IMR-90 (cell line): ENCODE measurements around the gene ELMO1. TPM values are rescaled to one million over a fixed set of nuclear protein-coding genes. Genes with fewer than 3 reads are reported as not detected.

Source experiments
- ATAC-seq: fragments of 200-7000 bp; cut with Tn5 transposase; 2 replicates; pipeline ENCODE4 v1.9.1; 2020; ENCODE audit warnings: low read depth, mild to moderate bottlenecking, moderate library complexity
- BruUV-seq: library from RNA; stranded (reverse); fragments of 400-500 nt; replicated peaks from 2 replicates; lab custom pipeline; 2021; lab: Mats Ljungman, UMichigan
- CTCF ChIA-PET: fragments of 300-600 bp; formaldehyde crosslinking; extraction: SDS; loops from one replicate; lab custom pipeline; 2021; ENCODE audit warnings: antibody characterized with exemption; lab: Yijun Ruan, JAX
- POLR2A ChIA-PET: fragments of 300-600 bp; sonication (Branson Sonifier 250); formaldehyde crosslinking; loops from one replicate; lab custom pipeline; 2022; ENCODE audit warnings: antibody characterized with exemption; ENCODE audit not compliant: unreplicated experiment; lab: Charles Lee
- DNase-seq: peaks from one replicate; pipeline ENCODE4 v3.0.0; 2013
- H2AFZ ChIP-seq: replicated peaks from 2 replicates; pipeline ENCODE3; 2013; ENCODE audit warnings: low read length, mild to moderate bottlenecking; ENCODE audit not compliant: poor library complexity
- H2AK5ac ChIP-seq: 2 replicates; pipeline ENCODE4 v1.6.1; 2013; ENCODE audit warnings: low read depth, low read length, inconsistent platforms
- H2AK9ac ChIP-seq: replicated peaks from 2 replicates; pipeline ENCODE3; 2013; ENCODE audit warnings: mild to moderate bottlenecking, low read depth, low read length, moderate library complexity; ENCODE audit not compliant: poor library complexity
- H2BK120ac ChIP-seq: 2 replicates; pipeline ENCODE4 v1.6.1; 2013; ENCODE audit warnings: low read depth, low read length, inconsistent platforms
- H2BK15ac ChIP-seq: 3 replicates; pipeline ENCODE4 v1.6.1; 2013; ENCODE audit warnings: low read depth, low read length, inconsistent platforms
- H2BK20ac ChIP-seq: 2 replicates; pipeline ENCODE4 v1.6.1; 2013; ENCODE audit warnings: low read depth, mild to moderate bottlenecking, inconsistent platforms, low read length, moderate library complexity
- H2BK5ac ChIP-seq: 2 replicates; pipeline ENCODE4 v1.6.1; 2013; ENCODE audit warnings: mild to moderate bottlenecking, low read depth, low read length, inconsistent platforms; ENCODE audit not compliant: poor library complexity, severe bottlenecking
- H3K14ac ChIP-seq: replicated peaks from 2 replicates; pipeline ENCODE4 v1.6.1; 2013; ENCODE audit warnings: low read depth, low read length, inconsistent platforms
- H3K18ac ChIP-seq: 2 replicates; pipeline ENCODE4 v1.6.1; 2013; ENCODE audit warnings: low read depth, low read length, control low read depth
- H3K23ac ChIP-seq: 2 replicates; pipeline ENCODE4 v1.6.1; 2013; ENCODE audit warnings: low read depth, low read length, inconsistent platforms
- H3K27ac ChIP-seq: 2 replicates; pipeline ENCODE4 v1.5.1; 2013; ENCODE audit warnings: mild to moderate bottlenecking, control low read depth, low read length; ENCODE audit not compliant: insufficient read depth
- H3K27me3 ChIP-seq: 2 replicates; pipeline ENCODE4 v1.6.1; 2013; ENCODE audit warnings: low read length; ENCODE audit not compliant: control insufficient read depth, insufficient read depth
- H3K36me3 ChIP-seq: 2 replicates; pipeline ENCODE4 v1.6.1; 2013; ENCODE audit warnings: low read length, mixed read lengths; ENCODE audit not compliant: control insufficient read depth, insufficient read depth
- H3K4ac ChIP-seq: 2 replicates; pipeline ENCODE4 v1.6.1; 2013; ENCODE audit warnings: low read depth, low read length, inconsistent platforms
- H3K4me1 ChIP-seq: 2 replicates; pipeline ENCODE4 v1.6.1; 2013; ENCODE audit warnings: low read length, mixed read lengths; ENCODE audit not compliant: control insufficient read depth, insufficient read depth
- H3K4me2 ChIP-seq: 2 replicates; pipeline ENCODE4 v1.6.1; 2013; ENCODE audit warnings: low read depth, mild to moderate bottlenecking, control low read depth, low read length, moderate library complexity
- H3K4me3 ChIP-seq: 2 replicates; pipeline ENCODE4 v1.5.1; 2013; ENCODE audit warnings: low read depth, mild to moderate bottlenecking, control low read depth, low read length, moderate library complexity; ENCODE audit not compliant: insufficient read depth
- H3K56ac ChIP-seq: 2 replicates; pipeline ENCODE4 v1.6.1; 2013; ENCODE audit warnings: low read length, inconsistent platforms; ENCODE audit not compliant: insufficient read depth; ENCODE audit errors: extremely low read depth
- H3K79me1 ChIP-seq, 2 experiments: 2 replicates each; pipeline ENCODE4 v1.6.1; 2013; ENCODE audit warnings: low read length in 2 of 2, inconsistent platforms in 1 of 2, low read depth in 1 of 2
- H3K9ac ChIP-seq: 2 replicates; pipeline ENCODE4 v1.6.1; 2013; ENCODE audit warnings: low read depth, low read length, control low read depth
- H3K9me1 ChIP-seq: 2 replicates; pipeline ENCODE4 v1.6.1; 2013; ENCODE audit warnings: low read length, inconsistent platforms; ENCODE audit not compliant: insufficient read depth
- H3K9me3 ChIP-seq: 2 replicates; pipeline ENCODE4 v1.6.1; 2013; ENCODE audit warnings: low read length; ENCODE audit not compliant: control insufficient read depth, insufficient read depth
- H4K20me1 ChIP-seq: 2 replicates; pipeline ENCODE4 v1.6.1; 2013; ENCODE audit warnings: low read length, inconsistent platforms; ENCODE audit not compliant: insufficient read depth
- H4K5ac ChIP-seq: 2 replicates; pipeline ENCODE4 v1.6.1; 2013; ENCODE audit warnings: mild to moderate bottlenecking, low read depth, low read length, control low read depth
- H4K8ac ChIP-seq, 2 experiments: 2 replicates each; pipeline ENCODE4 v1.6.1; 2013; ENCODE audit warnings: low read depth in 2 of 2, low read length in 2 of 2, control low read depth in 1 of 2, inconsistent platforms in 1 of 2
- H4K91ac ChIP-seq: 2 replicates; pipeline ENCODE4 v1.6.1; 2013; ENCODE audit warnings: low read depth, low read length, inconsistent platforms; ENCODE audit not compliant: insufficient read depth
- CEBPB ChIP-seq: IDR thresholded peaks from 2 replicates; pipeline ENCODE4 v1.6.1; 2012; ENCODE audit warnings: low read depth, low read length, improper control_type of control experiment
- FOS ChIP-seq: fragments of 150-350 bp; IDR thresholded peaks from 2 replicates; pipeline ENCODE4 v1.6.1; 2016; ENCODE audit warnings: low read depth, low read length
- WGBS, 2 experiments: methylation state at CpG; one replicate each; pipeline versions ENCODE4 v1.1.5 to v1.1.7; 2013; ENCODE audit warnings: missing lambda C conversion rate in 2 of 2; ENCODE audit not compliant: insufficient read length in 1 of 2; ENCODE audit errors: extremely low coverage in 2 of 2; 5-methylcytosine and 5-hydroxymethylcytosine counted together
- dilution Hi-C: fragments of 300-500 bp; cut with HindIII; formaldehyde crosslinking; loops from one replicate; pipeline ENCODE4 v1.14.3; 2018; ENCODE audit warnings: low sequenced_read_pairs; ENCODE audit not compliant: unreplicated experiment
- in situ Hi-C: fragments of 300-500 bp; cut with MboI; formaldehyde crosslinking; loops from 3 replicates; pipeline ENCODE4 v1.14.3; 2019; ENCODE audit warnings: low sequenced_read_pairs, inconsistent platforms, mixed read lengths
- intact Hi-C: fragments of 100-400 bp; cut with micrococcal nuclease; formaldehyde crosslinking; loops from 2 replicates; pipeline ENCODE4 v1.10.0; 2022
- polyA plus RNA-seq, 3 experiments: library from polyadenylated mRNA; depleted of rRNA; stranded (reverse); fragments of >200 nt; gene quantifications; 2 replicates each; pipeline ENCODE4 v1.2.3, GENCODE V29; 2012; ENCODE audit warnings: low replicate concordance in 1 of 3
- total RNA-seq: library from RNA; depleted of rRNA; stranded (reverse); fragments of >200 nt; gene quantifications from 2 replicates; pipeline ENCODE4 v1.2.3, GENCODE V29; 2012

The ELMO1 gene
- total and polyA plus RNA-seq, 2 of the 4 experiments (the other 2 are of a cell fraction) = 0.03 TPM; not detected in 1

DNA sequence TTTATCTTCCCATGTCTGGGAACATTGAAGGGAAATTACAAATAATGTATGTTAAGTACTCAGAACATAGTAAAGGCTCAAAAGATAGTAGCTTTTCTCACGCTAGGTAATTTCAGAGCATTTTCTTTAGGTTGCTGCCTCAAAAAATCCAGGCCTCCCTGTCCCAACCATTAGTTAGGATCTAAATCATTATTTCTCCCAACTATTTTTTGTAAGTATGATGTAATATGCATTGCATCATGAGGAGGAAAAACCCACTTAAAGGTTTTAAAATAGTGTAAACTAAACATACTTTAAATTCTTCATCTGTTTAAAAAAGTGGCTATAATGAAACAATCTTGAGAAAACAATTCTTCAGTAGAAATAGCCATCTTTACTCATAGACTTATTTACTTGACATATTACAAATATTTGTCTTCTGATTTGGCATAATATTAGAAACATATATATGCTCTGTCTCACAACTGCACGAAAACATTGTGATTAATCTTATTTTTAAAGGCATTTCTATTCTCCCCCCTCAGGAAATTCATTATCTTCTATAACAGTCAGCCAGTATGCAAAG is 329.3 kb downstream of the ELMO1 start:
- Histone ChIP-seq H4K8ac (peak overlapping the region; percentile 77 to 82; a peak in 3 of 4 replicates), H3K4ac (no peak overlapping the region), H2BK5ac (peak overlapping the region; percentile 53), H3K9me3 (no peaks in the 10 kb centered on the region; the same call in 1 of the 2 replicates), H3K9ac (no peak overlapping the region), H3K4me2 (no peak overlapping the region), H3K27ac (no peak overlapping the region; the same call in 1 of the 2 replicates), H4K5ac (no peak overlapping the region; the same call in 1 of the 2 replicates), H3K79me1 (no peaks in the 10 kb centered on the region), H3K14ac (no peak overlapping the region), H2AFZ (no peak overlapping the region), H3K4me3 (no peak overlapping the region), H2BK15ac (no peak overlapping the region; the same call in 2 of the 3 replicates), H2BK20ac (peak overlapping the region; percentile 74; the same call in 1 of the 2 replicates), H4K91ac (peak overlapping the region; percentile 90), H3K36me3 (no peaks in the 10 kb centered on the region), H2AK9ac (no peak overlapping the region), H3K56ac (peak overlapping the region; percentile 24; the same call in 1 of the 2 replicates), H3K23ac (no peak overlapping the region), H3K27me3 (no peaks in the 10 kb centered on the region), H4K20me1 (no peaks in the 10 kb centered on the region), H2AK5ac (no peak overlapping the region), H3K18ac (peak overlapping the region; percentile 98; the same call in 1 of the 2 replicates), H3K9me1 (no peaks in the 10 kb centered on the region), H2BK120ac (peak overlapping the region; percentile 88), H3K4me1 (0 out of 2 replicates have a peak, but pooled peaks cover 4% of the 10 kb centered on the region)
- ChIA-PET CTCF (no interaction called here), POLR2A (no interaction called here)
- intact Hi-C loops (no loop called here), in situ Hi-C loops (no loop called here), dilution Hi-C loops (no loop called here)
- ATAC-seq = peak; percentile 71
- DNase-seq = no peak
- no CpG with 5 or more reads among the region's 2 CpGs for WGBS, 2 experiments
- TF ChIP-seq CEBPB (peak; percentile 44; the same call in 1 of the 2 replicates), FOS (no peak)
- BruUV-seq = no TSS peak
